GM21619 (cell line): Measurements from ENCODE around the gene ABHD12.
A peak's percentile ranks its signal among the peaks of the same experiment; 100 is the strongest.
"Not testable (repeated sequence)": the region's sequence is repeated elsewhere in the genome, so short reads cannot be mapped to it uniquely, and the experiment has no call there.

Experiments used
- ATAC-seq: cut with Tn5 transposase; IDR thresholded peaks from one replicate; pipeline ENCODE4 v1.9.1; 2021; ENCODE audit not compliant: unreplicated experiment

The ABHD12 gene

DNA sequence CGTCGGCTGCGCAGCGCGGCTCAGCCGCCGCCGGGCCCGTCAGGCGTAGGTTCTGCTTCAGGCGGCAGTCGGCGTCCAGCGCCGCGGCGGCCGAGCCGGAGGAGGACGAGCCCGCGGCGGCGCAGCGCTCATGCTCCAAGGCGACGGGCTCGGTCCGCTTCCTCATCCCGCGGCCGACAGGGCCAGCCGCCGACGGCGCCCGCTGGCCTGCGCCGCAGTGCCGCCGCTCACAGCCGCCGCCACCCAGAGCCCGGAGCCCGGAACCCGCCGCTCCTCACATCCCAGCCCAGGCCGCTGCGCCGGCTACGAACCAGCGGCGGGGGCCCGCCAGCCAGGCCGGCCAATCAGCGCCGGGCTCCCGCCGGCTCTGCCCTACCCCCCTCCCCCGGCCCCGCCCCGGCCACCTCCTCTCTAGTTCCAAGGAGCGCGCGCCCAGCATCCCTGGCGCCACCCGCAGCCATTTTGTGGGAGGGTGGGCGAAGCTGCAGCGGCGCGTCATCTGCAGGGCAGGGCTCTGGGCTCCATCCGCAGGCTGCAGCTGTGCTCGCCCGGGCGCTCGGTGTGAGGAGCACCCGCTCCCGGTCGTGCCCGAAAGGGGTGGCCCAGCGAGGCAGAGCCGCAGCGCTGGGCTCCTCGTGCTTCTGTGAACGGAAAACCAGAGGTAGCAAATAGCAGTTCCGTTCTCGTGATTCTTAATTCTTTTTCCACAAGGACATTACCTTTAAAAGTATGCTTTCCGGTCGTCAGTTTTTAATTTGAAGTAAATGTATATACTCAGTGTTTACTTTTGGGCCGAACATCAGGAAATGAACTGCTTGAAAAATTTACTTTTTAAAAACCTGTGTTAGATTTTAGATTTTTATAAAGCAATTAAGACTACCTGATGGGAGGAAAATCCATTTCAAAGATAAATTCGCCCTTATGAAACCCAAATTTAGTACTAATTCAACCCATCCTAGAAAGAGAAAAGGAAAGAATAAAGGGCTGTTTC lies at the start of gene ABHD12:
Gene ABHD12 (minus strand): TSS at position 298 of the 991 bp plus-strand sequence. CDS start 132 bp downstream, at position 166.
- peak; percentile 86 for ATAC-seq

DNA sequence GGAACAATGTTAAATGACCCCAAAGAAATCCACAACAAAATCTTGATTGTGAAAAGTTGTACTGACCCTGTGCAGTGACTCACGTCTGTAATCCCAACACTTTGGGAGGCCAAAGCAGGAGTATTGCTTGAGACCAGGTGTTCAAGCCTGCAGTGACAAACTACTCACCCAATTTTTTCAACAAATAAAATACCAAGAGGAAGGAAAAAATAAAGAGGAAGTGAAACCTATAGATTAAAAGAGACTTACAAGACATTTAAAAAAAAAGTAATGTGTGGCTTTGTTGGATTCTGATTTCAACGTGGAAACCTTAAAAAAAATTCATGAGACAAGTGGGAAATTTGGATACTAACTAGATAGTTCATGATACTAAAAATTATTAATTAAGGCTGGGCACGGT lies 48.7 kb upstream of the ABHD12 start:
- no peak for ATAC-seq

- no peak for ATAC-seq
Measured at GRCh38 chr20:25437153-25437581, 46.5 kb upstream of the ABHD12 start.

- ATAC-seq, result no peak
Measured at GRCh38 chr20:25424536-25424935, 33.9 kb upstream of the ABHD12 start.

GRCh38 chr20:25422032-25422431 lies 31.4 kb upstream of the ABHD12 start:
- ATAC-seq, result no peak

- ATAC-seq, result no peak
Measured at GRCh38 chr20:25421102-25421501, 30.5 kb upstream of the ABHD12 start.

DNA sequence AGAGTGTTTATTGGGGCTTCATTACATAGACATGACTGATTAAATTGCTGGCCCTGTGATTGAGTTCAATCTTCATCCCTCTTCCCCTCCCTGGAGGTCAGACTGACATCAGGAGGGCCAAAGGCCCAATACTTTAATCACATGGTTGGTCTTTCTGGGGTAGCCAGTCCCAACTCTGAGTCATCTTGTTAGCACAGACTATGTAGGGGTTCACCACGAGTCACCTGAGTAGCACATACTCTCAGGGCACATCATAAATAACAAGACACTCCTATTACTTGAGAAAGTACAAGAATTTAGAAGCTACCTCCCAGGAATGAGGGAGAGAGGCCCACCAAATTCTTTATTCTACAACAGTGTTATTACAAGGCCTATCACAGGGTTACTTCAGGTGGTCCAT lies 28.1 kb upstream of the ABHD12 start:
- no peak for ATAC-seq

- no peak for ATAC-seq
Measured at GRCh38 chr20:25408890-25409289, 18.3 kb upstream of the ABHD12 start.

DNA sequence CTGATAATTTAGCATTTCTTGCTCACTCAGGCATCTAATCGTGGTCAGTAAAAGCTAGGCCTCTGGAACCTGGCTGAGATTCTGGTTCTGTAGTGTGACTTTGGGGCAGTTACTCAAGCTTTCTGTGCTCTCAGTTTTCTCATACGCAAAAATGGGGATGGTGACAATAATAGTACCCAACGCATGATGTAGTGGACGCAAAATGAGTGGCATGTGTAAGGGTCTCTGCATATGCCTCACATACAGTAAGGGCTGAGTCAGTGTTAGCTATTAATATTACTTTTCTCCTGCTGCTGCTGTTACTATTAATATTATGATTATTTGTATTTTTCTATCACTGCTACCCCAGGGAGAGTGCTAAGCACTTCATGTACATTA lies 17.5 kb upstream of the ABHD12 start:
- no peak for ATAC-seq

- peak; percentile 85 for ATAC-seq
Measured at GRCh38 chr20:25407311-25408169, 16.9 kb upstream of the ABHD12 start, which contains the start of gene GINS1. Gene GINS1 (plus strand): TSS chr20:25407673. CDS start chr20:25407821, 148 bp downstream.

DNA sequence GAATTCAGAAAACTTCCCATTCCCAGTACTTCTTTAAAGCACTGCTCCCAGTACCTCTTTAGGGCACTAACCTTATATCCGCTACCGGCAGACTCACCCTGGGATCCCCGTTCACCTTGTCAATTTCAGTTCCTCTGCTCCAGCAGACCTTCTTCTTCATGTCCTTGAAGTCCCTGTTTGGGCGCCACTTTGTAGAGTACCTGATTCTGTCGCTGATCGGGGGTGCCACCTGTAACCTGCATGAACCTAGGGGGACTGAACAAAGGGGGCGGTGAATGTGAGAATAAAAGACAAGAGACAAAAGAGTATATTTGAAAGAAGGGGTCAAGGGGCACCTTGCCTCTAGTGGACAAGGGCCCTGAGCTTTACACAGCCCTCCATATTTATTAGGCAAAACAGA lies 11.9 kb upstream of the ABHD12 start:
- no peak for ATAC-seq

DNA sequence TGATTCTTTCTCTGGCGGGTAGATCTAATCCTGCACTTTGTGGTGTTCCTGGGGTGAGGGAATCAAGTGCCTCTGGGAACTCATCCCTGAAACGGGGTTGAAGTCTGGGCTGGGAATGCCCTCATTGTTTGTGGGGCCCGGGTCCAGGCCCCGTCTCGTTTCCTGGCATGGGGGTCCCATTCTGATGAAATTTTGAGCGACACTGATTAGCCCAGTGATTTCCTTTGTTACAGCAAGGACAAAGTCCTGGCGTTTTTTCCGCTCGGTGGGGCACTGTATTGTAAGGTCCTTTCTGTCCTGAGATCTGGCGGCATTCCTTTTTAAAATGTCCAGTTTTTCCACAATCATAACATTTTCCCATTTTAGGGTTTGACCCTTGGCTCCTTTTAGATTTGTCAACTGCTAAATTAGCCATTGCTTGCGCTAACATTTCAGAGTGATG lies 9.7 kb upstream of the ABHD12 start:
- not testable (repeated sequence) for ATAC-seq

DNA sequence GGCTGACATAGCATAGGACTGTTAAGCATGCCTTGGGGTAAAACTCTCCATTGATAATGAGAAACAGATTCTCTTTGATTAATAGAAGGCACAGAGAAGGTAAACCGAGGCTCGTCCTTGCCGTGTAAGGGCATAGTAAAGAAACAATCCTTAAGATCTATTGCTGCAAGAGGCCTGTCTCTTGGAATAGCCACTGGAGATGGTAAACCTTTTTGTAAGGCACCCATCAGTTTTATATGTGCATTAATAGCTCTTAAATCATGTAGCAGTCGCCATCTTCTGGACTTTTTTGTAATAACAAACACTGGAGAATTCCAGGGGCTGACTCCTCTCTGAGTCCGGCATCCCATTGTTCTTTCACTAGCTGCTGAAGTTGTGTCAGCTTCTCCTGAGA lies 8.4 kb upstream of the ABHD12 start:
- no peak for ATAC-seq

- ATAC-seq, result no peak
Measured at GRCh38 chr20:25398376-25399036, 7.9 kb upstream of the ABHD12 start.

DNA sequence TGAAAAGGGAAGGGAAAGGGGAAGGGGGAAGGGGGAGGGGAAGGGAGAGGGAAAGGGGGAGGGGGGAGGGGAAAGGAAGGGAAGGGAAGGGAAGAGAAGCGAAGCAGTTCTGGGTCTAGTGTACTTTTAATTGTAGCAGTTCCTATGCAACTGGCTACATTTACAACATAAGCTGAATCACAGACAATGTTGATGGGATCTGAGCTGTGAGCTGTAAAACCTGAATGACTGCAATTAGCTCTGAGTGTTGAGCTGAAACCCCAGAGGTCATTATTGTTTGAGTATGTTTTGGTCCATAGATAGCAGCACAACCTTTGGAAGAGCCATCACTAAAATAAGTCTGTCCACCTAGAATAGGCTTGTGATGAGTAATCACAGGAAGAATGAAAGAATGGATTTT lies 7.2 kb upstream of the ABHD12 start:
- no peak for ATAC-seq

- no peak for ATAC-seq
Measured at GRCh38 chr20:25397096-25397495, 6.5 kb upstream of the ABHD12 start.

GRCh38 chr20:25394996-25395395 lies 4.4 kb upstream of the ABHD12 start:
- ATAC-seq, result no peak

DNA sequence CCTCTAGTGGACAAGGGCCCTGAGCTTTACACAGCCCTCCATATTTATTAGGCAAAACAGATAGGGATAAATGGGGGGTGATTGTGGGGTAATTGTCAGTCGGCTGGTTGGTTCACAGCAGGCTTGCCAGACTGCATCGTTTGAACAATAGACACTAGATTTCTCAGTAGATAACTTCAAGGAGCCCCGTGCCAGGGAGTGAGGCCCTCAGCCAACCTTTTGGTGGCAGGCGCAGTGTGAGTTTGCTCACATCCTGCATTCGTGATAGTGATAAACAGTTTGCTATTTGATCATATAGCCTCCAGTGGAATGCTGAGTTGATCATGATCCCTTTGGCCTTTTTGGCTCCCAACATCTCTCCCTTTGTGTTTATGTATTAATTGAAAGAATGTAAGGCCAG lies 3.6 kb upstream of the ABHD12 start:
- no peak for ATAC-seq

DNA sequence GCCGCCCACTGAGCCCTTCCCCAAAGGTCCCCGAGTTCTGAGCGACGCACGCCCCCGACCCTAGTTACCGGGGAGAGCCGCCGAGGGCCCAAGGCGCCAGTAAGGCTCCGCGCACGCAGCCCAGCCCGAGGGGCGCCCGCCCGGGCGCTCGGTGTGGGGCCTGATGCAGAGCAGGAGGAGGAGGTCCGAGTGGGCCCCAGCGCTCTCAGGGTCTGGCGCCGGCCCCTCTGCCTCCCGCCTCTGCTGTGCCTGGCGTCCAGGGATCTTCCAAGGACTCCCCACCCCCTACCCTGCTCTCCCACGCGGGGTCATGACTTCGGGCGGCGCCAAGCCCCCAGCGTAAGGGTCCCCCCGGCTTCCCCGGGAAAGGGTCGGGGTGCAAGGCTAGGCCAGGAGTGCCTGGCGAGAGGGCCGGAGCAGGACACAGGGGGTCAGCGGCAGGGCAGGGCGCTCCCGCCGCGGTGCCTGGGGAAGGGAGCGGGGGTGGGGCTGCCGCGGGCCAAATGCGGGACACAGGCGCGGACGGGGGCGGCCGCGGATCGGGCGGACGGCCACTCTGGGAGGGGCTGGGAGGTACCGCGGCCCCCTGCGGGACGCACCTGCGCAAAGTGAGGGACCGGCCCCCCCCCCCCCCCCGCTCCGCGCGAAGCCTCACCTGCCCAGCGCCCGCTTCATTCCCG lies 637 bp downstream of the ABHD12 start:
- ATAC-seq, result peak; percentile 27

- ATAC-seq, result no peak
Measured at GRCh38 chr20:25389401-25389857, 1.2 kb downstream of the ABHD12 start.
